ENCODE data around the gene PARM1.

- TF ChIP-seq CTCF (IDR thresholded peaks at IDR 0.05; ENCODE audit: low read depth, low read length) (no peak), EZH2phosphoT487 (IDR thresholded peaks at IDR 0.05; ENCODE audit: low read depth) (no peak)
These were observed 69.5 kb downstream of the PARM1 start for GRCh38 chr4:75002381-75002780.

Measured in OCI-LY3 (cell line).